NCI-H1930 (cell line): ENCODE data around the gene SHANK1.
A peak's percentile ranks its signal among the peaks of the same experiment; 100 is the strongest.
"Not testable (repeated sequence)": the region's sequence is repeated elsewhere in the genome, so short reads cannot be mapped to it uniquely, and the experiment has no call there.

Source experiments
- DNase-seq, 2 experiments: peaks; one replicate each; lab custom pipeline; 2025; lab: John Stamatoyannopoulos, UW

Gene SHANK1

DNA sequence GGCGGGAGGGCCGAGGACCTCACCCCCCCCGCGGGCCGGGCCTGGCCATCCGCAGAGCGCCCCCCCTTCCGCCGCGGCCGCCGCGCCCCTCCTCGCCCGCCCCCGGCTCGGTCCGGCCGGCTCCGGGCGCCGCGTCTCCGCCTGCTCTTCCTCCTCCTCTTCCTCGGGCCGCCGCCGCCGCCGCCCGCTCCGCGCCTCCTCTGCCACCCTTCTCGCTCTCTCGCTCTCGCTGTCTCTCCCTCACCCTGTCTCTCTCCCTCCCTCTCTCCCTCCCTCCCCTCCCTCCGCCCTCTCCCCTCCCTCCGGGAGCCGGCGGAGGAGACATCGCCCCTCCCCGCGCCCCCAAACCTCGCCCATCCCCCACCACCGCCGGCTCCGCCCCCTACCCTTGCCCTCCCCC lies at the start of gene SHANK1:
Gene SHANK1 (minus strand): TSS at position 237 of the 400 bp plus-strand sequence. CDS start 2,883 bp downstream, outside the sequence.
- DNase-seq: no peak

DNA sequence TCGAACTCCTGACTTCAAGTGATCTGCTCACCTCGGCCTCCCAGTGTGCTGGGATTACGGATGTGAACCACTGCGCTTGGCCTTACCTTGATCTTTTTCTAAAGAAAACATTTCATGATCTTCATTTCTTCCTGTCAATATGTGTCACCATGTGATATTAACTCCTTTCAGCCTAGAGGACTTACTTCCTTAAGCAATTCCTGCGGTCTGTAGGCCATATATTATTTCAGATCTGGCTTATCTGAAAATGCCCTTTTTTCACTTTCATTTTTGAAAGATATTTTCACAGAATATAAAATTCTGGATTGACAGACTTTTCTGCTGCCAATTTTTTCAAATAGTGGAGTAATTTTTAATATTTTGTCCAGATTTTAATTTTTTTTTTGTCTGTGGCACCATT lies 48.7 kb upstream of the SHANK1 start:
- no peak for DNase-seq

DNA sequence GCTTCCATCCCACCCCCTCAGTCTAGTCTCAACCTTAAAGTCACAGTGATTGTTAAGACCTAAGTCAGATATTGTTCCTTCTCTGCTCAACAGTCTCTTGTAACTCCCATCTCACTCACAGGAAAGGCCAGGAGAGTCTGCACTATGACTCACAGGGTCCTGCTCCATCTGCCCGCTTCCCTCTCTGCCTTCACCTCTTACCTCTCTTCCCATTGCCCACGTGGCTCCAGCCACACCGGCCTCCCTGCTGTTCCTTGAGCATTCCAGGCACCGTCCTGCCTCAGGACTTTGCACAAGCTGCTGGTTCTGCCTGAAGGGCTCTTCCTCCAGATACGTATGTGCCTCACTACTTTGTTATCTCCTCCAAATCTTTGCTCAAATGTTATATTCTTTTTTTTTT lies 47.7 kb upstream of the SHANK1 start:
- DNase-seq: not testable (repeated sequence)

GRCh38 chr19:50766746-50767145 lies 47.1 kb upstream of the SHANK1 start:
- DNase-seq: not testable (repeated sequence)

- no peak for DNase-seq
These were observed 44.8 kb upstream of the SHANK1 start for GRCh38 chr19:50764409-50764808.

GRCh38 chr19:50763521-50763920 lies 43.9 kb upstream of the SHANK1 start:
- not testable (repeated sequence) for DNase-seq

GRCh38 chr19:50761501-50761900 lies 41.9 kb upstream of the SHANK1 start:
- not testable (repeated sequence) for DNase-seq

DNA sequence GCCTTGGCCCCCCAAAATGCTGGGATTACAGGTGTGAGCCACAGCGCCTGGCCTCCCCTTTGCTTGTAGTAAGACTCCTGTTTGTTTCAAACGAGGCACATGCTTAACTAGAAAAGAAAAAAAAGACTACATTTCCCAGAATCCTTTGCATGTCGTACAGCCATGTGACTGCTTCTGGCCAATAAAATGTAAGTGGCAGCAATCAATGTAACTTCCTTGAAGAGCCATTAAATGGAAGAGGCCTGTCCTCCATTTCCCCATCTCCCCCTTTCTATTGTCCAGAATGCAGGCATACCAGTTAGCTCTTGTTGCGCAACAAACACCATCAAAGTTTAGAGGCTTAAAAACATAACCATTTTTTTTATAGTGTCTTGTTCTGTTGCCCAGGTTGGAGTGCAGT lies 40.3 kb upstream of the SHANK1 start:
- DNase-seq: peak in 1 of 2 experiments; percentile 67

DNA sequence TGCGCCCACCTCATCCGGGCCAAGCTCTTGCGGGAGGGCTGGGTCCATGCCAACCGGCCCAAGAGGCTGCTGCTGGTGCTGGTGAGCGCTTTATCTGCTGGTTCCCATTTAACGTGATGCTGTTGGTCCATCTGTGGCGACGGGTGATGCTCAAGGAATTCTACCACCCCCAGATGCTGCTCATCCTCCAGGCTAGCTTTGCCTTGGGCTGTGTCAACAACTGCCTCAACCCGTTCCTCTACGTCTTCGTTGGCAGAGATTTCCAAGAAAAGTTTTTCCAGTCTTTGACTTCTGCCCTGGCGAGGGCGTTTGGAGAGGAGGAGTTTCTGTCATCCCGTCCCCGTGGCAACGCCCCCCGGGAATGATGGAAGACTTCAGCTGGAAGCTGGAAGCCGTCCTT lies 39.5 kb upstream of the SHANK1 start:
- not testable (repeated sequence) for DNase-seq

GRCh38 chr19:50757624-50758023 lies 38.0 kb upstream of the SHANK1 start:
- DNase-seq: not testable (repeated sequence)

DNA sequence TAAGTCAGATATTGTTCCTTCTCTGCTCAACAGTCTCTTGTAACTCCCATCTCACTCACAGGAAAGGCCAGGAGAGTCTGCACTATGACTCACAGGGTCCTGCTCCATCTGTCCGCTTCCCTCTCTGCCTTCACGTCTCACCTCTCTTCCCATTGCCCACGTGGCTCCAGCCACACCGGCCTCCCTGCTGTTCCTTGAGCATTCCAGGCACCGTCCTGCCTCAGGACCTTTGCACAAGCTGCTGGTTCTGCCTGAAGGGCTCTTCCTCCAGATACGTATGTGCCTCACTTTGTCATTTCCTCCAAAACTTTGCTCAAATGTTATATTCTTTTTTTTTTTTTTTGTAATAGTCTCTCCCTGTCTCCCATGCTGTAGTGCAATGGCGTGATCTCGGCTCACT lies 36.6 kb upstream of the SHANK1 start:
- DNase-seq: not testable (repeated sequence)

DNA sequence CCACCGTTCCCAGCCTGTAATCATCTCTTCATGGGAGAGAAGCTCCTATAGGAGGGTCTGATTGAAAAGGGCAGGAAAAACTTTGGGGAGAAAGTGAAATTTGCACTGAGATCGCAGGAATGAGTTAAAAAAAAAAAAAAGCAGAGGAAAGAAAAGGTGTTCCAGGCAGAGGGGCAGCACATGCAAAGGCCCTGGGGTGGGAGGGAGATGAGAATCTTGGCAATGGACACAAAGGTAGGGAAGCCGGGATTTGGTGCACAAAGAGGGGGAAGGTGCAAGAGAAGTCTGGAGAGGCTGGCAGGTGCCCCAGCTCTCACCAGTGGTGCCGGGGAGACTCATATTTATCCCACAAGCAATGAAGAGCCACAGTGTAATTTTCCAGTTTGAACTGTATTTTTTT lies 34.3 kb upstream of the SHANK1 start:
- DNase-seq: no peak

DNA sequence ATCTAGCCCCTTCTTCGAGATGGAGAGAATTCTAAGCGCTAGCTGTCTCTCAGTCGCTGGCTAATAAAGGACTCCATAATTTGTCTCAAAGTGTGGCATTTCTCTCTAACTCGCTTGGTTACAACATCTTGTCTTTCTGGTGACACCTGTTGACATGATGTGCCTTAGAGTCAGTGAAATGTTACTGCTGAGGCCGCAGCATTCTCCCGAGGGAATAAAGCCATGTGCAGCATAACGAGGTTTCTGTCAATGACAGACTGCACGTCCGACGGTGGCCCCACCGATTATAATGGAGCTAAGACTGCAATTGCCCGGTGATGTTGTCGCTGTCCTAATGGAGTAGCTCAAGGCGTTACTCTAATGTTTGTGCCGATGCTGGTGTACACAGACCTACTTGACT lies 30.4 kb upstream of the SHANK1 start:
- peak in 1 of 2 experiments; percentile 75 for DNase-seq

GRCh38 chr19:50749490-50749889 lies 29.9 kb upstream of the SHANK1 start:
- DNase-seq: no peak

- DNase-seq: not testable (repeated sequence)
These were observed 27.5 kb upstream of the SHANK1 start for GRCh38 chr19:50747141-50747540.

GRCh38 chr19:50745221-50745620 lies 25.6 kb upstream of the SHANK1 start:
- DNase-seq: no peak

GRCh38 chr19:50743537-50743936 lies 23.9 kb upstream of the SHANK1 start:
- no peak for DNase-seq

DNA sequence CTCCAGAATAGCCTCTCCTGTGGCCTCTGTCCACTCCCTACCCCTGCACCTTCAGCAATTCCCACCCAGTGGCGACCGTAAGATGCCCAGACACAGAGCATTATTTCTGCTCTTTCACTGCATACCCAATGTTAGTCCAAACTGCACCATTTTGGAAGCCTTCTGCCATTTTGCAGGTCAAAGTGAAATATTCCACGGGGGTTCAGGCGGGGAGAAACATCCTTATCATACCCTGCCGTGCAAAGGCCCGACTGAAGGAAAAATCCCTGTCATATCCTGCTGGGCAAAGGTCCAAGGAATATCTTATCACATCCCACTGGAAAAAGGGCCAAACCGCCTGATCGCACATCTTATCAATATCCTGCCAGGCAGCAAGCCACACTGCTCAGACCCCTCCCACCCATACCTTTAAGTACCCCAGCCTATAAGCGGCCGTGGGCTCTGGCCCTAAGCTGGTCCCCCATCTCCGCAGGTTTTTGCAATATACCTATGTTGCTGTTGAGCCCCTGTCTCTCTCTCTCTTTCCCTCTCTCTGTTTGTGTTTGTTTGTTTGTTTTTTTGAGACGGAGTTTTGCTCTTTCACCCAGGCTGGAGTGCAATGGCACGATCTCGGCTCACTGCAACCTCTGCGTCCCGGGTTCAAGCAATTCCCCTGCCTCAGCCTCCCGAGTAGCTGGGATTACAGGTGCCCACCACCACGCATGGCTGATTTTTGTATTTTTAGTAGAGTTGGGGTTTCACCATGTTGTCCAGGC lies 21.8 kb upstream of the SHANK1 start:
- DNase-seq: no peak

GRCh38 chr19:50739914-50740426 lies 20.4 kb upstream of the SHANK1 start:
- DNase-seq: no peak

GRCh38 chr19:50739132-50739913 lies 19.7 kb upstream of the SHANK1 start:
- no peak for DNase-seq

DNA sequence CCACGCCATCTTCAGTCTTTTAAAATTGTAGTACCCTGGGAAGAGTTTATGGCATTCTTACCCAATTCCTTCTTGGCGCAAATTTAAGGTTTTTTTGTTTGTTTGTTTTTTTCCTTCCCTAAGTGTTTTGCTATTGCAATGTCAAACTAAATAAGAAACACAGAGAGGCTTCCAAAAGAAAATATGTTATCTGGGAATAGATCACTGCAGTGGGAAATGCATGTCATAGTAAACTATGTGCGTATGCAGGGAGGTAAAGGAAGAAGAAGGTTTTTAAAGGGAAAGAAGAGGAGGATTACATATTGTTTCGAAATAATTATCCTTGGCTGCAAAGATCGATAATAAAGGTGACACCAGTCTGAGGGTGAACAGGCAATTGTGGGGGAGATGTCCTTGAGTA lies 16.7 kb upstream of the SHANK1 start:
- no peak for DNase-seq

DNA sequence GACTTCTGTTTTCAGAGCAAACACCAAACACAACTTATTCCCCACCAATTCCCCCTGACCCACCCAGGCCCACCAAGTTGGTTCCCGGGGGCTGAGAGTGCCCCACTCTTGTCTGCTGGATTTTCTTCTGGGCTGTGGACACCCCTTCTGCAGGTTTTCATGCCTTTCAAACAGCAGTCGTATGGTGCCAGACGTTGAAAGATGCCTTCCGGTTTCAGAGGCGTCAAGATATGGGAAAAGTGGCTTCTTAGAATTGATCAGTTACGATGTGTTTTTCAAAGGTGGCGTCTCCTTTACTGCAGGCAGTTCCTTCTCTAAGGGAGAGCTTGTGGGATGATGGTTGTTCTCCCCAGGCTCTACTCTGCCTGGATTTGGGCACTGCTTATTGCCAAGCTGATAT lies 16.3 kb upstream of the SHANK1 start:
- no peak for DNase-seq

DNA sequence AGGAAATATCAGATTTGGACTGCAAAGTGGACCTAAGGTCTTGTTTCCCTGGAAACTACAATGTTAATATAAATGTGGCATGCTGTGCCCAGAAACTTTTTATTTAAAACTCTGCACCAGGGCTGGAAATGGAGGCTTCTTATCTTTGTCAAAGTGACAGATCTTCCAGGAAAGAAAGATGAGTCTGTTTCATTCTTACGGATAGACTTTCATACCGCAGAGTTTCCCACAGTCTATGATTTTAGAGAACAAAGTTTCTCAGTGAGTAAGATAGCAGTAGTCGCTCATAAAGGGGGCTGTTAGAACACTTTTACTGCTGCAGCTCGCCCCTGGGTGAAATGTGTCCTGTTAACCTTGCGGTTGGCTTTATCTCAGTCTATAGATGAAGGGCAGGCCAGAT lies 10.3 kb upstream of the SHANK1 start:
- no peak for DNase-seq
